Activated T-cell treated with anti-CD3 and anti-CD28 coated beads for 4 hours (primary cell): Measurements from ENCODE around the gene POLR1A.
A peak's percentile ranks its signal among the peaks of the same experiment; 100 is the strongest.

ENCODE experiments used
- DNase-seq: peaks from one replicate; pipeline ENCODE4 v3.0.0-alpha.2; 2020

Gene POLR1A

DNA sequence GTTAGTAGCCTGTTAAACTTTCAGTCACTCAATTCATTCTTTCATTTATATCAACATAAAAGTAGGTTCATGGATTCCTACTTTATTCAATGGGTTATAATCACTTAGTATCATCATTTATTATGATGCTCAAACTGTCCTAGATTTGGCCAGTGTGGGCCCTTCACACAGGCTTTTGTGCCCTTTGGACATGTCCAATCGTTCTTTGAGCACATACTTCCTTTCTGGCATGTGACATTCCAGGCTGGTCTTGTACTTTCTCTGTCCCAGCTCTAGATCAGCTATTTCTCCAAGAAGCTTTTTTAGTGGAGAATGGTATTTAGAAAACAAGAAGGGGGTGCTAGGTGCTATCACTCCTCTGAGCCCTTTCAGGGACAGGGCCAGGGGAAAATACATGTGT lies 11.5 kb downstream of the POLR1A start:
- no peak for DNase-seq

DNA sequence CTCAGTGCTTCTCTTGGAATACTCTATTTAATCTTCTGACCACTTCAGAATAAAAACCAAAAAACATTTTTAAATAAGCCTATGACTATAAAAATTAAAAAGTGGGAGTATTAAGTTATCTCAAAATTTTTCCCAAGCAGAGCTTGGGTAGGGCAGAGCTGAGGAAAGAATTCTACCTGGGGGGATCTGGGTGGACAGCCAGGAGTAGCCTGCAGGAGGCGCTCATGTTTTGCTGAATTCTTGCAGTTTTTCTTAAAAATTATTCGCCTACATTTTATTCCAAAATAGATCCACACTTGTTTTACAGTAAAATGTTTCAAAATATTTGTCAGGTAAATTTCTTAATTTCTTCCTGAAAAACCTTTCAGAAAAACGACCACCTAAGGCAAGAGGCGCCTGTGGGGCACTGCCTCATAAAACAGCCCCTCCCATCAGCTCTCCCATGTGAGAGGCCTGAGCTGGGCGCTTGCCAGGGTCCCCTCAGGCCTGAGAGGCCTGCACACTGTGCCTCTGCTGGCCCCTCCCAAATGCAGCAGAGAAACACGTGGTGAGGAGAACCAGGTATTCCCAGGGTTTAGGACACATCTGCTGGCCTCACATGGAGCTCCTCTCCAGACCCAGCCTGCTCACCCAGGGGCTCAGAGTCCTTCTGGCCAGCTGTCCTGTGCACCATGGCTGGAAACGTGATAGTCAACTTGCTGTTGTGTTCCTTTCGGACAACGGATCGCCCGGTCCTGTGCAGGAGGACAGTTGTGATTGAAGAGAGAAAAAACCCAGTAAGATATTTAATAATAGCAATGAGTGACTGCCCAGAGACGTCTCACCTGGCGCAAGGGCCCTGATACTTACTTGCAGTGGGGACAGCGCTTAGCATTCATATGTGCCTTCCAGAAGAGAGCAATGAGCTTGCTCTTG lies 17.5 kb downstream of the POLR1A start:
- DNase-seq: no peak

GRCh38 chr2:86082756-86083155 lies 22.9 kb downstream of the POLR1A start:
- DNase-seq: no peak

DNA sequence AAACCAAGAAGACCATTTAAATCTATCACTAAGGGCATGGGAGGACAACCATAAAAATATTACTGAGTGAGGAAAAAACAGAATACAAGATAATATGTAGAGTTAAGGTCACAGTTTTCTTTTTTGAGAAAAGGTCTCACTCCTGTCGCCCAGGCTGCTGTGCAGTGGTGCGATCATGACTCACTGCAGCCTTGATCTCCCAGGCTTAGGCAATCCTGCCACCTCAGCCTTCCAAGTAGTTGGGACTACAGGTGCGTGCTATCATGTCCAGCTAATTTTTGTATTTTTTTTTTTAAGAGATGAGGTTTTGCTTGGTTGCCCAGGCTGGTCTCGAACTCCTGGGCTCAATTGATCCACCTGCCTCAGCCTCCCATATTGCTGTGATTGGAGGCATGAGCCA lies 24.0 kb downstream of the POLR1A start:
- DNase-seq: no peak

GRCh38 chr2:86079981-86080911 lies 25.4 kb downstream of the POLR1A start:
- peak; percentile 64 for DNase-seq

GRCh38 chr2:86078774-86079545 lies 26.7 kb downstream of the POLR1A start:
- DNase-seq: no peak

DNA sequence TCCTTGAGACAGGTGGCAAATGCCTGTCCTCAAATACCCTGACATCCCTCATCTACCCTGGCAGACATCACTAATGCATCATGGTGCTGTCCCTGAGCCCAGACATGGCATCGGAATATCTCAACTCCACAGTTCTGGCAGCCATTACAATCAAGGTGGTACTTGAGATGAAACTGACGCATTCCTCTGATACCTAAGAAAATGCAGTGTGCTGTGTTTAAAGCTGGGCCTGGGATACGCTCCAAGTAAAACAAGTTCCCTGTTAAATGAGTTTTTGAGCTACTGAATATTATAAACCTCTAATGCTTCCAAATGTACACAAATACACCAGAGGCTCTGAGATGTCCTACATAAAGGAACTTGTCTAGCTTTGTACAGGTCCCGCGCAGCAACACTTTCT lies 29.8 kb downstream of the POLR1A start:
- DNase-seq: no peak

DNA sequence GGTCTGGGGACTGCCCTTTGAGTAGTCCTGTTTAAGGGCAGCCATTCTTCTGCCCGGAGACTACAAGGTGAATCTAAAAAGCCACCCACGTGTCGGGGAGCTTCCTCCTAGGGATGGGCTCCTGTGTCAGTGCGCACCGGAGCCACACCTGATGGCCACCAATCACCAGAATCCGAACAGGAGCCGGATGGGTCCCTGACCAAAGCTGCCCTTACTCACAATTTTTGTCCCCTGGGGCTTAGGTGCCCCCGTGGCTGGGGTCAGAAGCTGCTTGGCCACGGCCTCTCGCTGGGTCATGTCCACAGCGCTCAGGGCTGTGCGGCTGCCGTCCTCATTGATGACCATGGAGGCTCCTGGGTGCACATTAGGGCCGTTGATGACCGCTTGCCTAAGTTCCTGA lies 30.9 kb downstream of the POLR1A start:
- no peak for DNase-seq

DNA sequence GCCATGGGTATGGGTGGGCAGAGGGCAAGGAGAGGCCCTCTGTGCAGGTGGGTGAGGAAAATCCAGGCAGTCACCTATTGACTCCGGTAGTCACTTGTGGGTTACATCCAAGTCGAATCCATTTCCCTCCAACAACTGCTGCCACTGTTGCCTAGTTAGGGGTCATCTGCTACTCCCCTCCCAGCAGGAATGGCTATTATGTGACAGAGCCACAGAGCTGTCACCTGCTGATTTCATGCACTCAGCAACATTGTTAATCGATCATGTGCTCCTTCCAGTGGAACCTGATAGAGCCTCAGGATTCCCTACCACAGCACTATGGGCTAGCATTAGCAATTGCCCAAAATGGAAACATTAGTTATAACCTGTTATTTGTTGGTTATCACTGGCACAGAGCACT lies 31.4 kb downstream of the POLR1A start:
- no peak for DNase-seq

- no peak for DNase-seq
These were observed 32.5 kb downstream of the POLR1A start for GRCh38 chr2:86073225-86073624.

GRCh38 chr2:86072271-86072858 lies 33.3 kb downstream of the POLR1A start:
- DNase-seq: no peak

DNA sequence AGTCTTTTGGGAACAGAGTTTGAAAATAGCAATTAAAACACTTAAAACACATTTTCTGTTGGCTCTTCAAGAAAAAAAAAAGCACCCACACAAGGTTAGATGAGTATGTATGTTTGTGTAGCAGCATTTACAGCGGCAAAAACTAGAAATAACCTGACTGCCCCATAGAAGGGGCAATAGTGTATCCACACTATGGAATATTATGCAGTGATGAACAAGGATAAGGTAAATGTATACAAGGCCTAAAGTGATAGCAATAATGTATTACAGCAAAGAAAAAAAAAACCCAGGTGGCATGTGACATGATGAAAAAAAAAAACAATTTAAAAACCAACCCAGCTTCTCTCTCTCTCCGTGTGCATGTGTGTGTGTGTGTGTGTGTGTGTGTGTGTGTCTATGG lies 34.8 kb downstream of the POLR1A start:
- no peak for DNase-seq

GRCh38 chr2:86069783-86070339 lies 35.8 kb downstream of the POLR1A start:
- DNase-seq: no peak

- DNase-seq: no peak
These were observed 36.5 kb downstream of the POLR1A start for GRCh38 chr2:86069091-86069685.

DNA sequence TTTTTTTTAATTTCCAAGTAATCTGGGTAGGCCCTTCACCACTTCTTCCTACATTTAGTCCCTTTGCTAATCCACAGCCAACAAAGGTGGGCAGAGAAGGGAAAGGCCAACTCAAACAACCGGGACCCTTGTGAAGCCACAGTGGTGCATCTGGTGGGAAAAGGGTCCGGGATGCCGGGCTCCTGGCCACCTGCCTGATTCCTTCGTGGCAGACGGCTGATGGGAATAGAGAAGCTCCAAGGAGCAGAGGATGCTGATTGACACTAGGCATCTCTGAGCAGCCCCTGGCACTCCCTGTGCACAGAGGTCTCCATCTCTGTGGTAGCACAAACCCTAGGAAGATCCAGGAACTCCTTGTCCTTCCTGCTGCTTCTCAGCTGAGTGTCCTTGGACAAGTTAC lies 37.0 kb downstream of the POLR1A start:
- DNase-seq: no peak

GRCh38 chr2:86068136-86068588 lies 37.5 kb downstream of the POLR1A start:
- peak; percentile 16 for DNase-seq

GRCh38 chr2:86066915-86067314 lies 38.8 kb downstream of the POLR1A start:
- DNase-seq: no peak

DNA sequence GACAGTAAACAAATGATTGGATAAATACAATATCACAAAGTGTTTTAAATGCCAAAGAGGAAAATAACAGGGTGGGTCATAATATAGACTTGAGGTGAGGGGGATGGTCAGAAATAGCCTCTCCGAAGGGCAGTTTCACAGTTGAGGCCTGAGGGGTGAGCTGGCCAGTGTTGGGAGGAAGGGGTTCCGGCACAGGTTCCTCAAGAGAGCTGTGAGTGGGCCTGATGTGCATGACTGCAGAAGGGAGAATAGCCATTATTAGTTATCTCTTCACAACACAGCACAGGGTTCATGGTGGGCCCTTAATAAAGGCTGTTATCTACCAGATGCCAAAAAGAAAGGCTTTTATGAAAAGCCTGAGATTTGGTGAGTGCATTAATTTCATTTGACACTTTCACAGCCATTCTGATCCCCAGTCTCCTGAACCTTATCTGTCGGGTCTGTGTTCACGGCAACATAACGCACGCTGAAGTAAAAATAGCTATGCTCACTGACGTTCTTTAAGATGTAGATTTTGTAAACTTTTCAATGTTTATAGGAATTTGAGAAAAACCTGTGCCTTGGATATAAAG lies 39.6 kb downstream of the POLR1A start:
- DNase-seq: no peak

- no peak for DNase-seq
These were observed 40.2 kb downstream of the POLR1A start for GRCh38 chr2:86065512-86065911.

DNA sequence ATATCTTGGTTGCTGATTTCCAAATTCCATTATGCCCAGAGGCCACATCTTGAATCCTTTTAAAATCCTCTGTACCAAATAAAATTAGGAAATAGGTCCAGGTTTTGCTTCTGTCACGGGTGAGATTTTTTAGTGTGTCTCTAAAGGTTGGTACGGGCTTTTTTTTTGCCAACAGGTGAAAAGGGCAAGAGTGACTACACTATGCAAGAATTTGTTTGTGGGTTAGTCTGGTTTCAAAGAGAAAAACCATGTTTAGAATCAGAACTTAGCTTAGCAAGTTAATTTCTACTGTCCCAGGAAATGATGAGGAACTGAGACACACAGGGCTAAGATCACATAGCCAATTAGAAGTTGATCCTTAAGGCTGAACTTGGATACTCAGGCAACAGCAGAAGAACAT lies 41.7 kb downstream of the POLR1A start:
- no peak for DNase-seq

- no peak for DNase-seq
These were observed 43.6 kb downstream of the POLR1A start for GRCh38 chr2:86062043-86062442.
